CD14-positive monocyte (primary cell): ENCODE data around the gene CCNL2. TPM values are rescaled to one million over a fixed set of nuclear protein-coding genes. Genes with fewer than 3 reads are reported as not detected.
A peak's percentile ranks its signal among the peaks of the same experiment; 100 is the strongest.
"Not testable (repeated sequence)": the region's sequence is repeated elsewhere in the genome, so short reads cannot be mapped to it uniquely, and the experiment has no call there.

Experiments
- DNase-seq, 3 donors: peaks; one replicate each; pipeline ENCODE4 v3.0.0-alpha.2; 2011 to 2022
- H2AFZ ChIP-seq: 2 replicates; pipeline ENCODE4 v1.6.0; 2012; ENCODE audit warnings: mild to moderate bottlenecking, low read depth, low read length, inconsistent platforms; ENCODE audit not compliant: insufficient read depth, poor library complexity, severe bottlenecking
- H3K27ac ChIP-seq, 2 donors: 1 replicate in 1 of 2; 2 replicates in 1 of 2; pipeline ENCODE4 v1.5.1; 2012 to 2013; ENCODE audit warnings: low read length in 2 of 2, control low read depth in 1 of 2, inconsistent platforms in 1 of 2, low read depth in 1 of 2, mild to moderate bottlenecking in 1 of 2
- H3K27me3 ChIP-seq, 2 donors: one replicate each; pipeline versions ENCODE4 v1.6.0 to v1.6.1; 2011 to 2013; ENCODE audit warnings: low read length in 2 of 2; ENCODE audit not compliant: control insufficient read depth in 2 of 2, insufficient read depth in 2 of 2
- H3K36me3 ChIP-seq, 2 donors: replicated peaks in 1 of 2; 1 replicate in 1 of 2; 2 replicates in 1 of 2; pipeline versions ENCODE4 v1.5.1 to v1.6.1; 2012 to 2013; ENCODE audit warnings: low read length in 2 of 2, control low read depth in 1 of 2, inconsistent platforms in 1 of 2, mild to moderate bottlenecking in 1 of 2; ENCODE audit not compliant: insufficient read depth in 2 of 2, control insufficient read depth in 1 of 2
- H3K4me1 ChIP-seq, 2 donors: 1 replicate in 1 of 2; 2 replicates in 1 of 2; pipeline versions ENCODE4 v1.5.1 to v1.6.1; 2012 to 2013; ENCODE audit warnings: low read length in 2 of 2, control low read depth in 1 of 2, inconsistent platforms in 1 of 2, mild to moderate bottlenecking in 1 of 2, moderate library complexity in 1 of 2; ENCODE audit not compliant: insufficient read depth in 2 of 2, control insufficient read depth in 1 of 2
- H3K4me2 ChIP-seq: replicated peaks from 2 replicates; pipeline ENCODE3; 2012; ENCODE audit warnings: low read length, moderate library complexity, mild to moderate bottlenecking; ENCODE audit not compliant: poor library complexity, severe bottlenecking; ENCODE audit errors: extremely low read depth
- H3K4me3 ChIP-seq, 3 experiments: fragments of 200-600 bp in 1 of 3; sonication (generic) in 1 of 3; replicated peaks in 1 of 3; 1 replicate in 2 of 3; 2 replicates in 1 of 3; pipeline ENCODE4 v1.5.1; 2011 to 2013; ENCODE audit warnings: low read length in 3 of 3, mild to moderate bottlenecking in 3 of 3, control low read depth in 2 of 3, low read depth in 2 of 3, inconsistent platforms in 1 of 3, moderate library complexity in 1 of 3
- H3K79me2 ChIP-seq: 2 replicates; pipeline ENCODE4 v1.6.0; 2012; ENCODE audit warnings: mild to moderate bottlenecking, control low read depth, inconsistent platforms, low read length, moderate library complexity; ENCODE audit not compliant: insufficient read depth
- H3K9ac ChIP-seq: 2 replicates; pipeline ENCODE4 v1.6.0; 2017; ENCODE audit warnings: low read length, mild to moderate bottlenecking; ENCODE audit not compliant: insufficient read depth, poor library complexity, severe bottlenecking
- H3K9me3 ChIP-seq, 2 donors: replicated peaks in 1 of 2; 1 replicate in 1 of 2; 2 replicates in 1 of 2; pipeline versions ENCODE4 v1.5.1 to v1.6.1; 2012 to 2013; ENCODE audit warnings: low read length in 2 of 2, control low read depth in 1 of 2; ENCODE audit not compliant: control insufficient read depth in 1 of 2, insufficient read depth in 1 of 2
- H4K20me1 ChIP-seq: 2 replicates; pipeline ENCODE4 v1.6.0; 2012; ENCODE audit warnings: mild to moderate bottlenecking, low read length, control low read depth, moderate library complexity; ENCODE audit not compliant: insufficient read depth
- H3K27ac Mint-ChIP-seq, 7 donors: one replicate each; pipeline ENCODE4 v1.8.0; 2020; ENCODE audit warnings: mild to moderate bottlenecking in 7 of 7, mixed read lengths in 7 of 7, moderate library complexity in 6 of 7, inconsistent platforms in 2 of 7
- H3K27me3 Mint-ChIP-seq, 3 donors: one replicate each; pipeline ENCODE4 v1.8.0; 2021 to 2022; ENCODE audit warnings: low read depth in 3 of 3, mild to moderate bottlenecking in 3 of 3, mixed read lengths in 3 of 3, moderate library complexity in 3 of 3, inconsistent platforms in 1 of 3
- H3K36me3 Mint-ChIP-seq, 2 donors: one replicate each; pipeline ENCODE4 v1.8.0; 2020; ENCODE audit warnings: mixed read lengths in 2 of 2, inconsistent platforms in 1 of 2, mild to moderate bottlenecking in 1 of 2
- H3K4me1 Mint-ChIP-seq: one replicate; pipeline ENCODE4 v1.8.0; 2020; ENCODE audit warnings: mild to moderate bottlenecking, mixed read lengths
- H3K4me3 Mint-ChIP-seq, 2 donors: one replicate each; pipeline ENCODE4 v1.8.0; 2020; ENCODE audit warnings: mild to moderate bottlenecking in 2 of 2, mixed read lengths in 2 of 2, moderate library complexity in 1 of 2
- H3K9me3 Mint-ChIP-seq, 7 donors: one replicate each; pipeline ENCODE4 v1.8.0; 2020 to 2022; ENCODE audit warnings: mixed read lengths in 7 of 7, mild to moderate bottlenecking in 6 of 7, moderate library complexity in 6 of 7, inconsistent platforms in 2 of 7
- WGBS: methylation state at CpG from one replicate; pipeline ENCODE4 v1.1.5; 2013; ENCODE audit warnings: missing lambda C conversion rate; ENCODE audit not compliant: insufficient coverage; 5-methylcytosine and 5-hydroxymethylcytosine counted together
- intact Hi-C, 2 donors: fragments of 100-400 bp; cut with micrococcal nuclease; formaldehyde crosslinking; loops; one replicate each; pipeline versions ENCODE4 v1.15.0 to v1.15.1; 2023
- polyA plus RNA-seq, 3 donors: library from polyadenylated mRNA; depleted of rRNA in 1 of 3; unstranded in 2 of 3; stranded (reverse) in 1 of 3; fragments of 300-500 nt in 2 of 3; fragments of >200 nt in 1 of 3; fragmentation: Illumina TruSeq in 2 of 3; gene quantifications; 1 replicate in 2 of 3; 2 replicates in 1 of 3; pipeline ENCODE4 v1.2.3, GENCODE V29; 2012 to 2021
- TF ChIP-seq, protein P1 (sequence below): fragments of 200-600 bp; IDR thresholded peaks from one replicate; pipeline ENCODE4 v1.8.0; 2022; ENCODE audit warnings: antibody characterized with exemption, mild to moderate bottlenecking

Gene CCNL2
- polyA plus RNA-seq, 3 donors, result 8.6 to 178 (median 10.4) TPM

- Histone ChIP-seq H3K27ac (no peak overlapping the region), H3K4me1 (peaks cover 35 to 45% of the 10 kb centered on the region in 2 donors), H3K36me3 (peaks cover 0 to 9% of the 10 kb centered on the region in 2 donors), H3K4me3 (peak overlapping the region in 1 of 3 experiments; percentile 48), H3K9me3 (peaks cover 0 to 16% of the 10 kb centered on the region in 2 donors), H4K20me1 (peaks cover 19% of the 10 kb centered on the region), H2AFZ (no peak overlapping the region), H3K27me3 (no peaks in the 10 kb centered on the region), H3K4me2 (peak overlapping the region; percentile 54), H3K9ac (peak overlapping the region; percentile 15), H3K79me2 (peaks cover 20% of the 10 kb centered on the region)
- DNase-seq, result no peak
- Mint-ChIP-seq H3K4me1 (peaks cover 40% of the 10 kb centered on the region), H3K27ac (no peak overlapping the region), H3K4me3 (no peak overlapping the region), H3K9me3 (peaks cover 0 to 3% (median 0%) of the 10 kb centered on the region in 7 donors), H3K27me3 (peaks cover 7 to 12% (median 10%) of the 10 kb centered on the region in 3 donors), H3K36me3 (peaks cover 8 to 12% of the 10 kb centered on the region in 2 donors)
- WGBS, result 73% methylated on average over 14 of the region's 16 CpGs
- TF ChIP-seq, protein P1, sequence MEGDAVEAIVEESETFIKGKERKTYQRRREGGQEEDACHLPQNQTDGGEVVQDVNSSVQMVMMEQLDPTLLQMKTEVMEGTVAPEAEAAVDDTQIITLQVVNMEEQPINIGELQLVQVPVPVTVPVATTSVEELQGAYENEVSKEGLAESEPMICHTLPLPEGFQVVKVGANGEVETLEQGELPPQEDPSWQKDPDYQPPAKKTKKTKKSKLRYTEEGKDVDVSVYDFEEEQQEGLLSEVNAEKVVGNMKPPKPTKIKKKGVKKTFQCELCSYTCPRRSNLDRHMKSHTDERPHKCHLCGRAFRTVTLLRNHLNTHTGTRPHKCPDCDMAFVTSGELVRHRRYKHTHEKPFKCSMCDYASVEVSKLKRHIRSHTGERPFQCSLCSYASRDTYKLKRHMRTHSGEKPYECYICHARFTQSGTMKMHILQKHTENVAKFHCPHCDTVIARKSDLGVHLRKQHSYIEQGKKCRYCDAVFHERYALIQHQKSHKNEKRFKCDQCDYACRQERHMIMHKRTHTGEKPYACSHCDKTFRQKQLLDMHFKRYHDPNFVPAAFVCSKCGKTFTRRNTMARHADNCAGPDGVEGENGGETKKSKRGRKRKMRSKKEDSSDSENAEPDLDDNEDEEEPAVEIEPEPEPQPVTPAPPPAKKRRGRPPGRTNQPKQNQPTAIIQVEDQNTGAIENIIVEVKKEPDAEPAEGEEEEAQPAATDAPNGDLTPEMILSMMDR, result no peak
- intact Hi-C loops, result loop anchor here in 1 of 2 donors (10.0 kb wide), 2 partner anchors 256 to 356 kb away; partner anchors contain the start of genes C1orf159 and ISG15
Observed at GRCh38 chr1:1370771-1371300, 28.3 kb downstream of the CCNL2 start.

- H3K4me1 Mint-ChIP-seq, result peaks cover 40% of the 10 kb centered on the region
- not testable (repeated sequence) for H3K4me3 Mint-ChIP-seq, H3K27me3 ChIP-seq, DNase-seq, H3K27ac Mint-ChIP-seq, H3K9ac ChIP-seq, H3K4me2 ChIP-seq, H3K27ac ChIP-seq, H2AFZ ChIP-seq, H3K9me3 Mint-ChIP-seq, H3K36me3 ChIP-seq, H3K4me3 ChIP-seq
- whole genome bisulfite sequencing, result 0% methylated on average over 1 of the region's 14 CpGs
- H3K36me3 Mint-ChIP-seq, result peaks cover 8 to 12% of the 10 kb centered on the region in 2 donors
- H3K4me1 ChIP-seq, result peaks cover 32 to 43% of the 10 kb centered on the region in 2 donors
- peaks cover 7 to 12% (median 10%) of the 10 kb centered on the region in 3 donors for H3K27me3 Mint-ChIP-seq
- peaks cover 19% of the 10 kb centered on the region for H4K20me1 ChIP-seq
- peaks cover 20% of the 10 kb centered on the region for H3K79me2 ChIP-seq
- H3K9me3 ChIP-seq, result peaks cover 0 to 17% of the 10 kb centered on the region in 2 donors
- intact Hi-C loops, result loop anchor here in 1 of 2 donors (10.0 kb wide), 2 partner anchors 255 to 355 kb away; partner anchors contain the start of genes C1orf159 and ISG15
Observed at GRCh38 chr1:1370094-1370493, 29.0 kb downstream of the CCNL2 start.
